OCI-LY1 (cell line): Measurements from ENCODE around the gene TEDC1.

ENCODE experiments used
- H2AFZ ChIP-seq: fragments of 200-600 bp; sonication (generic), shearing (Covaris generic); 2 replicates; pipeline ENCODE4 v1.6.0; 2014; ENCODE audit warnings: antibody characterized with exemption, mild to moderate bottlenecking, low read length
- H3F3A ChIP-seq: fragments of 200-600 bp; sonication (generic), shearing (Covaris generic); 2 replicates; pipeline ENCODE4 v1.6.0; 2014; ENCODE audit warnings: mild to moderate bottlenecking, antibody characterized with exemption, low read length, moderate library complexity; ENCODE audit not compliant: insufficient read depth
- H3K27ac ChIP-seq: fragments of 200-600 bp; sonication (generic); 2 replicates; pipeline ENCODE4 v1.5.1; 2014; ENCODE audit warnings: low read length, mixed run types, mild to moderate bottlenecking, low read depth; ENCODE audit not compliant: poor library complexity, severe bottlenecking
- H3K27me3 ChIP-seq: fragments of 200-600 bp; sonication (generic); 2 replicates; pipeline ENCODE4 v1.6.0; 2014; ENCODE audit warnings: antibody characterized with exemption, mild to moderate bottlenecking, low read length, moderate library complexity; ENCODE audit not compliant: insufficient read depth
- H3K36me3 ChIP-seq: fragments of 200-600 bp; sonication (generic); 2 replicates; pipeline ENCODE4 v1.6.1; 2014; ENCODE audit warnings: mild to moderate bottlenecking, antibody characterized with exemption, low read length, moderate library complexity, mixed read lengths; ENCODE audit not compliant: insufficient read depth
- H3K4me1 ChIP-seq: fragments of 200-600 bp; sonication (generic); 2 replicates; pipeline ENCODE4 v1.5.1; 2014; ENCODE audit warnings: mild to moderate bottlenecking, low read length, moderate library complexity; ENCODE audit not compliant: insufficient read depth, severe bottlenecking
- H3K4me2 ChIP-seq: fragments of 200-600 bp; sonication (generic), shearing (Covaris generic); 2 replicates; pipeline ENCODE4 v1.6.1; 2014; ENCODE audit warnings: low read length
- H3K4me3 ChIP-seq: fragments of 200-600 bp; sonication (generic); 2 replicates; pipeline ENCODE4 v1.5.1; 2014; ENCODE audit warnings: low read length, low read depth, mild to moderate bottlenecking, mixed read lengths; ENCODE audit not compliant: poor library complexity, severe bottlenecking
- H3K79me2 ChIP-seq: fragments of 200-600 bp; shearing (Covaris generic); 2 replicates; pipeline ENCODE4 v1.6.1; 2016; ENCODE audit warnings: mixed run types, low read length, mixed read lengths; ENCODE audit not compliant: insufficient read depth
- H3K9ac ChIP-seq: fragments of 200-600 bp; sonication (generic), shearing (Covaris generic); 2 replicates; pipeline ENCODE4 v1.6.1; 2014; ENCODE audit warnings: mild to moderate bottlenecking, low read length, mixed read lengths
- H3K9me2 ChIP-seq: fragments of 200-600 bp; sonication (generic), shearing (Covaris generic); 2 replicates; pipeline ENCODE4 v1.6.1; 2014; ENCODE audit warnings: low read depth, mild to moderate bottlenecking, low read length, mixed read lengths
- H3K9me3 ChIP-seq: fragments of 200-600 bp; shearing (Covaris generic); 2 replicates; pipeline ENCODE4 v1.6.1; 2014; ENCODE audit warnings: low read length, mixed read lengths
- H4K20me1 ChIP-seq: fragments of 200-600 bp; sonication (generic), shearing (Covaris generic); 2 replicates; pipeline ENCODE4 v1.6.0; 2016; ENCODE audit warnings: mild to moderate bottlenecking, low read length; ENCODE audit not compliant: insufficient read depth
- EZH2 ChIP-seq: fragments of 200-600 bp; sonication (generic), shearing (Covaris generic); IDR thresholded peaks from 2 replicates; pipeline ENCODE4 v1.8.0; 2017; ENCODE audit warnings: borderline replicate concordance, mixed run types, mild to moderate bottlenecking, antibody characterized with exemption, low read length, moderate library complexity, mixed read lengths
- TF ChIP-seq, protein P1 (sequence below): fragments of 200-600 bp; sonication (generic), shearing (Covaris generic); IDR thresholded peaks from 2 replicates; pipeline ENCODE4 v1.5.1; 2017; ENCODE audit warnings: mild to moderate bottlenecking, antibody characterized with exemption, low read length, moderate library complexity, mixed read lengths

TEDC1 gene

DNA sequence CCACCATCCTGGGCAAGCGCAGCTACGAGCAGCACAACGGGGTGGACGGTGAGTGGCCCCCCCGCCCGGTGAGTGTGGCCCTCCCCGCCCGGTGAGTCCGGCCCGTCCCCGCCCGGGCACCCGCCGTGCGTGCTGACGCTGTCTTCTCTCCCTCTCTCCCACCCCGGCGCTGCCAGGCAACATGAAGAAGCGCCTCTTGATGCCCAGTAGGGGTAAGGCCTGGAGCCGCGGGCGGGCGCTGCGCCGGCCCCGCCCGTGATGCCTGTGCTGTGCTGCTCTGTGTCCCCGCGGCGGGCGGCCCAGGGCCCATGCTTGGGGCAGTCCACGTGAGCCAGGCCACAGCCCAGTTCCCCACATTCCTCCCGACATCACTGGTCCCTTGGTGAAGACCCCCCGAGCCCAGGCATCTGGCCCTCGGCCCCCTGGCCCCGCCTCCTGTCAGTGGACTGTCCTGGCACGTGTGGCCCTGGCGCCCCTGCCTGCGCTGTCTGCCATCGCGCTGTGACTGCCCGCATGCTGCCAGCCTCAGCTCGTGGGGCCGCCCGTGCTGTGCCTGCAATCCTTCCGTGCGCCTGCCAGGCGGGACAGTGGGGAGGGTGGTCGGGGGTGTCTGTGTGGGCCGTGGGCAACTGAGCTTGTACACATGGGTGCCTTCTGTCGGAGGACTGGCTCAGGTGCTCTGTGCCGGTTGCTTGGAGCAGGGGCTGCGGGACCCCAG lies 24.4 kb upstream of the TEDC1 start:
- Histone ChIP-seq H3K27ac (no peak overlapping the region), H3K79me2 (no peaks in the 10 kb centered on the region), H3K4me3 (no peak overlapping the region), H3K9ac (no peak overlapping the region), H4K20me1 (no peaks in the 10 kb centered on the region), H2AFZ (no peak overlapping the region), H3K4me1 (no peaks in the 10 kb centered on the region), H3K9me3 (no peaks in the 10 kb centered on the region), H3K9me2 (no peaks in the 10 kb centered on the region), H3K36me3 (peaks cover 86% of the 10 kb centered on the region), H3K27me3 (no peaks in the 10 kb centered on the region), H3K4me2 (no peak overlapping the region), H3F3A (no peaks in the 10 kb centered on the region)
- TF ChIP-seq, protein P1, sequence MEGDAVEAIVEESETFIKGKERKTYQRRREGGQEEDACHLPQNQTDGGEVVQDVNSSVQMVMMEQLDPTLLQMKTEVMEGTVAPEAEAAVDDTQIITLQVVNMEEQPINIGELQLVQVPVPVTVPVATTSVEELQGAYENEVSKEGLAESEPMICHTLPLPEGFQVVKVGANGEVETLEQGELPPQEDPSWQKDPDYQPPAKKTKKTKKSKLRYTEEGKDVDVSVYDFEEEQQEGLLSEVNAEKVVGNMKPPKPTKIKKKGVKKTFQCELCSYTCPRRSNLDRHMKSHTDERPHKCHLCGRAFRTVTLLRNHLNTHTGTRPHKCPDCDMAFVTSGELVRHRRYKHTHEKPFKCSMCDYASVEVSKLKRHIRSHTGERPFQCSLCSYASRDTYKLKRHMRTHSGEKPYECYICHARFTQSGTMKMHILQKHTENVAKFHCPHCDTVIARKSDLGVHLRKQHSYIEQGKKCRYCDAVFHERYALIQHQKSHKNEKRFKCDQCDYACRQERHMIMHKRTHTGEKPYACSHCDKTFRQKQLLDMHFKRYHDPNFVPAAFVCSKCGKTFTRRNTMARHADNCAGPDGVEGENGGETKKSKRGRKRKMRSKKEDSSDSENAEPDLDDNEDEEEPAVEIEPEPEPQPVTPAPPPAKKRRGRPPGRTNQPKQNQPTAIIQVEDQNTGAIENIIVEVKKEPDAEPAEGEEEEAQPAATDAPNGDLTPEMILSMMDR, result no peak
- no peak for TF ChIP-seq EZH2

DNA sequence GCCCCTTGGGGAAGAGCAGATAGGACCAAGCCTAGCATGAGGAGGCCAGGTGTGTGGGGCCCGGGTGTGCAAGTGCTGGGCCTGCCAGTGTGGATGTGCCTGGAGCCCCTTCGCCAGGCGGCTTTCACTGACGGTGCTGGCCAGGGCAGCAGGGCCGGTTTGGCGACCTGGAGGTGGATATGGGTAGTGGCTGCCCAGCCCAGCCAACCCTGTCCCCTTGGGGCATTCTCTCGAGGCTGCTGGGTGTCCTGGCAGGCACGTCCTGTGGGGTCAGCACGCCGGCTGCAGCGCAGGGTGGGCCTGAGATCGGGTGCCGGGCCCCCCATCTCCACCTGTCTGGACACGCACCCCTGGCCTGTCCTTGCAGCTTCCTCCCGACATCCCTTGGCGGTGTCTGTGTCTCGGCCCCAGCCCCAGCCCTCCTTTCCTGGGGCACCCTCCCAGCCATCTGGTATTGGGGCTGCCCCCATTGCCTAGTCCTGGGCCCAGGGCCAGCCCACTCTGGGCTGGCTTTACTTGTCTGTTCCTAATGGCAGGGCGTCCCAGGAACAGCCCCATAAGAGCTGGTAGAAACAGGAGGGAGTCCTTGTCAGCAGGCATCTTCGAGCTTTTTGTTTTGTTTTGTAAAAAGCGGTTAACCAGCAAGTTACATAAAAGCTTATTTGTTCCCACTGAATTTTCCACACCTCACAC lies 23.7 kb upstream of the TEDC1 start:
- no peak overlapping the region for H2AFZ ChIP-seq
- H3K27me3 ChIP-seq, result no peaks in the 10 kb centered on the region
- H3K36me3 ChIP-seq, result peaks cover 81% of the 10 kb centered on the region
- no peaks in the 10 kb centered on the region for H3K79me2 ChIP-seq
- TF ChIP-seq EZH2, result no peak
- TF ChIP-seq, protein P1, result no peak
- no peak overlapping the region for H3K4me2 ChIP-seq
- H3F3A ChIP-seq, result no peaks in the 10 kb centered on the region
- H4K20me1 ChIP-seq, result no peaks in the 10 kb centered on the region
- no peak overlapping the region for H3K4me3 ChIP-seq
- H3K9me2 ChIP-seq, result no peaks in the 10 kb centered on the region
- H3K9me3 ChIP-seq, result no peaks in the 10 kb centered on the region
- no peaks in the 10 kb centered on the region for H3K4me1 ChIP-seq
- no peak overlapping the region for H3K27ac ChIP-seq
- no peak overlapping the region for H3K9ac ChIP-seq

DNA sequence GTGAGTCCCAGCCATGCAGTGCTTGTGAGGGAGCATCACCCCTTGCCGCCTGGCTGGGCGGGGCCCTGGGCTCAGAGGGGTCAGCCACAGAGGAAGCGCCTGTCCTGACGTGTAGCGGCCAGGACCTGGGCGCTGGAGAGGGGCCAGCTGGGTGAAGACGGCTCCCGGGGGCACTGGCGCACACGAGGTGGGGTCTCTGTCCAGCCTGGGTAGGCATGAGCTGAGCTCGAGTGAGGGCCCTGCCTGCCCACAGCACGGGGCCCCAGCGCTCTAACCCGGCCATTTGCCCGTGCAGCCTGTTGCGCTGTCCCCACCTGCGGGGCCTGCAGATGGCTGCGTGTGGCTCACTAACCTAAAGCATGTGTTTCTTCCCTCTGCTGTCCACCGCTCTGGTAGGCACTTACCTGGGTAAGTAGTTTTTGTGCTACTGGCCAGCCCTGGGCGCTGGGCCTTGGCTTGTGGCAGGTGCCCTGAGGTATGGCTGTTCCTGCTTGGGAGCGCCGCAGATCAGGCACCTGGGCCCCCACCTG lies 23.0 kb upstream of the TEDC1 start:
- Histone ChIP-seq H3K9me2 (no peaks in the 10 kb centered on the region), H3K27me3 (no peaks in the 10 kb centered on the region), H3K4me3 (no peak overlapping the region), H3F3A (no peaks in the 10 kb centered on the region), H3K9ac (no peak overlapping the region), H3K27ac (no peak overlapping the region), H3K4me2 (no peak overlapping the region), H3K79me2 (no peaks in the 10 kb centered on the region), H3K9me3 (no peaks in the 10 kb centered on the region), H2AFZ (no peak overlapping the region), H4K20me1 (no peaks in the 10 kb centered on the region), H3K36me3 (peaks cover 75% of the 10 kb centered on the region), H3K4me1 (no peaks in the 10 kb centered on the region)
- TF ChIP-seq EZH2, result no peak
- TF ChIP-seq, protein P1, result no peak
